Prostate gland (tissue), 2 donors: ENCODE measurements around the gene TPBGL. TPM values are rescaled to one million over a fixed set of nuclear protein-coding genes. Genes with fewer than 3 reads are reported as not detected.
A peak's percentile ranks its signal among the peaks of the same experiment; 100 is the strongest.

ENCODE experiments used
- DNase-seq: peaks from one replicate; pipeline ENCODE4 v3.0.0-alpha.2; 2019; ENCODE audit warnings: low spot score
- H3K27ac ChIP-seq, 2 donors: fragments of 200-600 bp; sonication (generic); 2 replicates each; pipeline ENCODE4 v1.5.1; 2017 to 2019
- H3K27me3 ChIP-seq: fragments of 200-600 bp; sonication (generic); replicated peaks from 2 replicates; pipeline ENCODE4 v1.5.1; 2019; ENCODE audit not compliant: insufficient read depth
- H3K36me3 ChIP-seq, 2 donors: fragments of 200-600 bp; sonication (generic); 1 replicate in 1 of 2; 2 replicates in 1 of 2; pipeline versions ENCODE4 v1.5.1 to v1.8.1; 2017 to 2019
- H3K4me1 ChIP-seq: fragments of 200-600 bp; sonication (generic); replicated peaks from 2 replicates; pipeline ENCODE4 v1.5.1; 2019
- H3K4me3 ChIP-seq, 2 donors: fragments of 200-600 bp; sonication (generic); 2 replicates each; pipeline ENCODE4 v1.5.1; 2017 to 2019
- H3K9me3 ChIP-seq: fragments of 200-600 bp; sonication (generic); 2 replicates; pipeline ENCODE4 v1.5.1; 2017
- POLR2A ChIP-seq: fragments of 450-650 bp; IDR thresholded peaks from one replicate; pipeline ENCODE4 v1.6.1; 2016; ENCODE audit warnings: antibody characterized with exemption, mild to moderate bottlenecking
- POLR2AphosphoS5 ChIP-seq: sonication (generic); formaldehyde crosslinking; IDR thresholded peaks from one replicate; pipeline ENCODE4 v1.6.1; 2017; ENCODE audit warnings: antibody characterized with exemption
- WGBS: methylation state at CpG from one replicate; pipeline ENCODE4 v1.1.5; 2018; 5-methylcytosine and 5-hydroxymethylcytosine counted together
- intact Hi-C: fragments of 100-400 bp; cut with DNase I; formaldehyde crosslinking; loops from one replicate; pipeline ENCODE4 v1.14.2; 2022
- total RNA-seq, 2 donors: library from RNA; depleted of rRNA; stranded (reverse); fragments of >200 nt; gene quantifications; one replicate each; pipeline ENCODE4 v1.1.0, GENCODE V29; 2016
- TF ChIP-seq, protein P1 (sequence below), 4 experiments: fragments of 200-600 bp in 2 of 4; fragments of 450-650 bp in 2 of 4; sonication (generic) in 2 of 4; IDR thresholded peaks; 1 replicate in 3 of 4; 2 replicates in 1 of 4; pipeline ENCODE4 v1.5.1; 2016 to 2019; ENCODE audit warnings: antibody characterized with exemption in 4 of 4, mild to moderate bottlenecking in 2 of 4, moderate library complexity in 2 of 4

Gene TPBGL
- total RNA-seq, 2 donors from 2014 or later = 0.68 to 8.3 TPM

DNA sequence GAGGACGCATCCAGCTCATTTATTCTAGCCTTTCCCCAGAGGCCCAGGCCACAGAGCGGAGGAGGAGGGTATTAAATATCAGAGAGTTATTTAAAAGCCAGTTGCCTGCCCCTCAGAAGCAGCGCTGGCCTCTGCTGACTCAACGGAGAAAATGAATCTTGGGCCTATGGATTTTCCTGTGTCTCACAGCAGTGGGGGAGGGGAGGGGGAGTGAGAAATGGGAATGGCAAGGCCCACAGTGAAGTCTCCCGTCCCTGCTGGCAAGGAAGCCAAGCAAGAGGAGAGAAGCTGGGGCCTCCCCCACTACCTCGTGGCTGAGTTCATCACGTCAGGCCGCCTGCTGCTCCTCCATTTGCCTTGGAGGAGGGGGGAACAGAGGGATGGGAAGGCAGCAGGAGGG, 4.5 kb upstream of the TPBGL start:
- Histone ChIP-seq H3K4me1 (peaks cover 4% of the 10 kb centered on the region), H3K4me3 (no peak overlapping the region), H3K27me3 (no peaks in the 10 kb centered on the region), H3K27ac (no peak overlapping the region), H3K36me3 (no peaks in the 10 kb centered on the region), H3K9me3 (no peaks in the 10 kb centered on the region)
- intact Hi-C loops = no loop called here
- no peak for TF ChIP-seq POLR2A
- WGBS = 32% methylated on average over 8 of the region's 8 CpGs
- DNase-seq = no peak

GRCh38 chr11:75237050-75237449, 3.5 kb upstream of the TPBGL start:
- H3K36me3 ChIP-seq = no peaks in the 10 kb centered on the region
- no peak for DNase-seq
- intact Hi-C loops = no loop called here
- WGBS = 74% methylated on average over 8 of the region's 8 CpGs
- H3K4me3 ChIP-seq = no peak overlapping the region
- H3K27ac ChIP-seq = no peak overlapping the region
- no peaks in the 10 kb centered on the region for H3K9me3 ChIP-seq
- peaks cover 4% of the 10 kb centered on the region for H3K4me1 ChIP-seq
- TF ChIP-seq POLR2AphosphoS5 = no peak
- TF ChIP-seq, protein P1, sequence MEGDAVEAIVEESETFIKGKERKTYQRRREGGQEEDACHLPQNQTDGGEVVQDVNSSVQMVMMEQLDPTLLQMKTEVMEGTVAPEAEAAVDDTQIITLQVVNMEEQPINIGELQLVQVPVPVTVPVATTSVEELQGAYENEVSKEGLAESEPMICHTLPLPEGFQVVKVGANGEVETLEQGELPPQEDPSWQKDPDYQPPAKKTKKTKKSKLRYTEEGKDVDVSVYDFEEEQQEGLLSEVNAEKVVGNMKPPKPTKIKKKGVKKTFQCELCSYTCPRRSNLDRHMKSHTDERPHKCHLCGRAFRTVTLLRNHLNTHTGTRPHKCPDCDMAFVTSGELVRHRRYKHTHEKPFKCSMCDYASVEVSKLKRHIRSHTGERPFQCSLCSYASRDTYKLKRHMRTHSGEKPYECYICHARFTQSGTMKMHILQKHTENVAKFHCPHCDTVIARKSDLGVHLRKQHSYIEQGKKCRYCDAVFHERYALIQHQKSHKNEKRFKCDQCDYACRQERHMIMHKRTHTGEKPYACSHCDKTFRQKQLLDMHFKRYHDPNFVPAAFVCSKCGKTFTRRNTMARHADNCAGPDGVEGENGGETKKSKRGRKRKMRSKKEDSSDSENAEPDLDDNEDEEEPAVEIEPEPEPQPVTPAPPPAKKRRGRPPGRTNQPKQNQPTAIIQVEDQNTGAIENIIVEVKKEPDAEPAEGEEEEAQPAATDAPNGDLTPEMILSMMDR (IDR thresholded peaks at IDR 0.05) = no peak
- no peaks in the 10 kb centered on the region for H3K27me3 ChIP-seq

- WGBS = 81% methylated on average over 9 of the region's 9 CpGs
- H3K4me3 ChIP-seq = no peak overlapping the region
Observed at GRCh38 chr11:75238595-75239440, 1.8 kb upstream of the TPBGL start.

GRCh38 chr11:75239531-75240290, 863 bp upstream of the TPBGL start:
- WGBS = 49% methylated on average over 10 of the region's 10 CpGs
- DNase-seq = no peak
- Histone ChIP-seq H3K4me3 (no peak overlapping the region), H3K9me3 (no peaks in the 10 kb centered on the region), H3K27ac (no peak overlapping the region), H3K27me3 (peaks cover 2% of the 10 kb centered on the region), H3K4me1 (peaks cover 4% of the 10 kb centered on the region), H3K36me3 (no peaks in the 10 kb centered on the region)
- intact Hi-C loops = no loop called here
- TF ChIP-seq, protein P1 (IDR thresholded peaks at IDR 0.05) = no peak
- TF ChIP-seq POLR2AphosphoS5 (no peak), POLR2A (no peak)

More at GRCh38 chr11:75238595-75239440, 1.8 kb upstream of the TPBGL start:
- H3K36me3 ChIP-seq = no peaks in the 10 kb centered on the region
- TF ChIP-seq, protein P1 (IDR thresholded peaks at IDR 0.05) = no peak
- TF ChIP-seq POLR2A (no peak), POLR2AphosphoS5 (no peak)
- H3K4me1 ChIP-seq = peaks cover 4% of the 10 kb centered on the region
- H3K27ac ChIP-seq = no peak overlapping the region
- H3K27me3 ChIP-seq = peaks cover 2% of the 10 kb centered on the region
- no peak for DNase-seq
- H3K9me3 ChIP-seq = no peaks in the 10 kb centered on the region
- intact Hi-C loops = no loop called here

DNA sequence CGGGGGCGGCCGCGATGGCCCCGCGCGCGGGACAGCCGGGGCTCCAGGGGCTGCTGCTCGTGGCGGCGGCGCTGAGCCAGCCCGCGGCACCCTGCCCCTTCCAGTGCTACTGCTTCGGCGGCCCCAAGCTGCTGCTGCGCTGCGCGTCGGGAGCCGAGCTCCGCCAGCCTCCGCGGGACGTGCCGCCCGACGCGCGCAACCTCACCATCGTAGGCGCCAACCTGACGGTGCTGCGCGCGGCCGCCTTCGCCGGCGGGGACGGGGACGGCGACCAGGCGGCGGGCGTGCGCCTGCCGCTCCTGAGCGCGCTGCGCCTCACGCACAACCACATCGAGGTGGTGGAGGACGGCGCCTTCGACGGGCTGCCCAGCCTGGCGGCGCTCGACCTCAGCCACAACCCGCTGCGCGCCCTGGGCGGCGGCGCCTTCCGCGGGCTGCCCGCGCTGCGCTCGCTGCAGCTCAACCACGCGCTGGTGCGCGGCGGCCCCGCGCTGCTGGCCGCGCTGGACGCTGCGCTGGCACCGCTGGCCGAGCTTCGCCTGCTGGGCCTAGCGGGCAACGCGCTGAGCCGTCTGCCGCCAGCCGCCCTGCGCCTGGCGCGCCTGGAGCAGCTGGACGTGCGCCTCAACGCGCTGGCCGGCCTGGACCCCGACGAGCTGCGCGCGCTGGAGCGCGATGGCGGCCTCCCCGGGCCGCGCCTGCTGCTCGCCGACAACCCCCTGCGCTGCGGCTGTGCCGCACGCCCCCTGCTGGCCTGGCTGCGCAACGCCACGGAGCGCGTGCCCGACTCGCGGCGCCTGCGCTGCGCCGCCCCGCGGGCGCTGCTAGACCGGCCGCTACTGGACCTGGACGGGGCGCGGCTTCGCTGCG, 697 bp downstream of the TPBGL start:
- no peak overlapping the region for H3K27ac ChIP-seq
- peaks cover 2% of the 10 kb centered on the region for H3K27me3 ChIP-seq
- TF ChIP-seq POLR2AphosphoS5 (no peak), POLR2A (no peak)
- TF ChIP-seq, protein P1 (IDR thresholded peaks at IDR 0.05) = peak; percentile 58 to 99 (median 90)
- H3K4me1 ChIP-seq = peaks cover 4% of the 10 kb centered on the region
- H3K4me3 ChIP-seq = peak overlapping the region; percentile 27 to 41
- DNase-seq = peak; percentile 68
- H3K9me3 ChIP-seq = no peaks in the 10 kb centered on the region
- intact Hi-C loops = no loop called here
- H3K36me3 ChIP-seq = no peaks in the 10 kb centered on the region
- 3% methylated on average over 52 of the region's 140 CpGs for WGBS
